ENCODE measurements around the gene ARHGEF7.

Gene ARHGEF7

GRCh38 chr13:111283457-111283856 is 168.3 kb downstream of the ARHGEF7 start:
- no peak overlapping the region for H3K4me3 ChIP-seq (ENCODE audit: insufficient read depth, low read length, poor library complexity, severe bottlenecking)

GRCh38 chr13:111283991-111284390 is 168.9 kb downstream of the ARHGEF7 start:
- H2AFZ ChIP-seq (ENCODE audit: low read depth, low read length, severe bottlenecking) = no peak overlapping the region
- no peaks in the 10 kb centered on the region for H3F3A ChIP-seq (ENCODE audit: insufficient read depth)
- H3K9me2 ChIP-seq (replicated peaks; ENCODE audit: insufficient read depth, low read length) = no peaks in the 10 kb centered on the region
- TF ChIP-seq CTCF (IDR thresholded peaks at IDR 0.05; ENCODE audit: insufficient read depth, low read length, poor library complexity, severe bottlenecking) = no peak
- TF ChIP-seq EZH2phosphoT487 (conservative IDR thresholded peaks at IDR 0.05; ENCODE audit: low read length) = no peak
- no peaks in the 10 kb centered on the region for H3K79me2 ChIP-seq (ENCODE audit: insufficient read depth, low read length)
- no peak overlapping the region for H3K4me3 ChIP-seq (ENCODE audit: insufficient read depth, low read length, poor library complexity, severe bottlenecking)
- no peaks in the 10 kb centered on the region for H4K20me1 ChIP-seq (ENCODE audit: low read depth, low read length)
- no peaks in the 10 kb centered on the region for H3K27me3 ChIP-seq (ENCODE audit: low read length)
- H3K4me2 ChIP-seq (ENCODE audit: low read depth, low read length, poor library complexity, severe bottlenecking) = no peak overlapping the region
- H3K9me3 ChIP-seq (ENCODE audit: insufficient read depth, low read length) = no peaks in the 10 kb centered on the region
- peaks cover 2% of the 10 kb centered on the region; the same call in 1 of the 2 replicates for H3K36me3 ChIP-seq (ENCODE audit: low read length)
- no peak overlapping the region for H3K27ac ChIP-seq (ENCODE audit: low read depth, low read length)
- no peak overlapping the region for H3K9ac ChIP-seq (ENCODE audit: low read length)

More at GRCh38 chr13:111283457-111283856, 168.3 kb downstream of the ARHGEF7 start:
- no peaks in the 10 kb centered on the region for H3K9me3 ChIP-seq (ENCODE audit: insufficient read depth, low read length)
- no peak overlapping the region for H3K4me2 ChIP-seq (ENCODE audit: low read depth, low read length, poor library complexity, severe bottlenecking)
- TF ChIP-seq CTCF (IDR thresholded peaks at IDR 0.05; ENCODE audit: insufficient read depth, low read length, poor library complexity, severe bottlenecking) = no peak
- no peak overlapping the region for H2AFZ ChIP-seq (ENCODE audit: low read depth, low read length, severe bottlenecking)
- H3K9ac ChIP-seq (ENCODE audit: low read length) = no peak overlapping the region
- H3K79me2 ChIP-seq (ENCODE audit: insufficient read depth, low read length) = no peaks in the 10 kb centered on the region
- peaks cover 2% of the 10 kb centered on the region; the same call in 1 of the 2 replicates for H3K36me3 ChIP-seq (ENCODE audit: low read length)
- no peak overlapping the region for H3K27ac ChIP-seq (ENCODE audit: low read depth, low read length)
- no peaks in the 10 kb centered on the region for H3K27me3 ChIP-seq (ENCODE audit: low read length)
- no peaks in the 10 kb centered on the region for H3F3A ChIP-seq (ENCODE audit: insufficient read depth)
- no peaks in the 10 kb centered on the region for H4K20me1 ChIP-seq (ENCODE audit: low read depth, low read length)
- no peaks in the 10 kb centered on the region for H3K9me2 ChIP-seq (replicated peaks; ENCODE audit: insufficient read depth, low read length)

- Histone ChIP-seq H4K20me1 (ENCODE audit: low read depth, low read length) (no peaks in the 10 kb centered on the region), H3K79me2 (ENCODE audit: insufficient read depth, low read length) (no peaks in the 10 kb centered on the region), H3K27ac (ENCODE audit: low read depth, low read length) (no peak overlapping the region), H3K9ac (ENCODE audit: low read length) (no peak overlapping the region), H3K9me2 (replicated peaks; ENCODE audit: insufficient read depth, low read length) (no peaks in the 10 kb centered on the region), H3K4me2 (ENCODE audit: low read depth, low read length, poor library complexity, severe bottlenecking) (no peak overlapping the region), H3K4me3 (ENCODE audit: insufficient read depth, low read length, poor library complexity, severe bottlenecking) (no peak overlapping the region), H3F3A (ENCODE audit: insufficient read depth) (no peaks in the 10 kb centered on the region), H2AFZ (ENCODE audit: low read depth, low read length, severe bottlenecking) (no peak overlapping the region), H3K9me3 (ENCODE audit: insufficient read depth, low read length) (no peaks in the 10 kb centered on the region), H3K27me3 (ENCODE audit: low read length) (no peaks in the 10 kb centered on the region), H3K36me3 (ENCODE audit: low read length) (peaks cover 5% of the 10 kb centered on the region; the same call in 1 of the 2 replicates)
- TF ChIP-seq CTCF (IDR thresholded peaks at IDR 0.05; ENCODE audit: insufficient read depth, low read length, poor library complexity, severe bottlenecking) (no peak), EZH2phosphoT487 (conservative IDR thresholded peaks at IDR 0.05; ENCODE audit: low read length) (no peak)
Measured at GRCh38 chr13:111284565-111284964, 169.5 kb downstream of the ARHGEF7 start.

Measured in SU-DHL-6 (cell line).